Raji (cell line): Measurements from ENCODE around the gene CLEC2D.

Experiments
- POLR2A ChIP-seq: IDR thresholded peaks from 2 replicates; pipeline ENCODE4 v1.6.1; 2011; ENCODE audit warnings: low read depth, low read length, control low read depth; ENCODE audit not compliant: insufficient read depth

Gene CLEC2D

DNA sequence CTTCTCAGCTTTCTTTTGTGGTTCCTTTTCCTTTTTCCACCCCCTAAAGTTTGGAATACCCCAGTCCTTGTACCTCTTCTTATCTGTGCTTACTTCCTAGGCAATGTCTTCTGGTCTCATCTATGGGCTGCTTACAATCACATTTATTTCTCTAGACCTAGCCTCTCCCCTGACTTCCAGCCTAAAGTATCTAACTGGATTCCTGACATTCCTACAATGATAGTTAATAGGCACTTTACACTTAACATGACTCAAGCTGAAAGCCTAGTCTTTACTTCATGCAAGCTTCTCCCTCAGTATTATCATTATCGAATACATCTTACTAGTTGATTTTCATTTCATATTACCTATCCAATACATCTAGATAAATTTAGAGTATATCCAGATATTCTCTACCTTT lies 42.2 kb downstream of the CLEC2D start:
- TF ChIP-seq POLR2A = no peak

DNA sequence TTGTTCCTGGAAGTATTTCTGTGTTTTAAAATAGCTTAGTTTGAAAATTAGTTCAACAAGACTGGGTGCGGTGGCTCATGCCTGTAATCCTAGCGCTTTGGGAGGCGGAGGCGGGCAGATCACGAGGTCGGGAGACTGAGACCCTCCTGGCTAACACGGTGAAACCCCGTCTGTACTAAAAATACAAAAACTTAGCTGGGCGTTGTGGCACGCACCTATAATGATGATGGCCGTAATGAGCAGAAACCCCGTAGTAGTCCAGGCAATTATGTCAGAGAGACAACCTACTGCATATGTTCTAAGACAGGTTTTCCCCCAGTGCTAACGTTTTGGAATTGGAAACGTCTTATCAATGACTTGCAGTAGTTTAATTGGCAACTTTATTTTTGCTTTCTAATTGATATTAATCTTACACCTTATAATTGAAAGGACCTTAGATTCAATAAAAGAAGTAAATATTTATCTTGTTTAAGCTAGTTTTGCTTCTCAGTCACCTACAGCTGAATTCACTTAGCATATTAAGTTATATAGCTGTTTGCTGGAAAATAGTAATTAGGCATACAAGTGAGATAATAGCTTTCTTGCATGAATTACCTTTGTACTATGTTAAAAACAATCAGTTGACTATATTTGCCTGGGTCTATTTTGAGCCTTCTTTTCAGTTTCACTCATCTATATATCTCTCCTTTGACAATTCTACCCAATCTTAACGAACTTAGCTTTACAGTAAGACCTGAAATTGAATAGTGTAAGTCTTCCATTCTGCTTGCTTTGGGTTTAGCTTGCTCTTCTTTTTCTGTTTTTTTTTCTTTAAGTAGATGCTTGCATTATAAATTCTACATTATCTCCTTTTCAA lies 47.8 kb downstream of the CLEC2D start:
- no peak for TF ChIP-seq POLR2A

DNA sequence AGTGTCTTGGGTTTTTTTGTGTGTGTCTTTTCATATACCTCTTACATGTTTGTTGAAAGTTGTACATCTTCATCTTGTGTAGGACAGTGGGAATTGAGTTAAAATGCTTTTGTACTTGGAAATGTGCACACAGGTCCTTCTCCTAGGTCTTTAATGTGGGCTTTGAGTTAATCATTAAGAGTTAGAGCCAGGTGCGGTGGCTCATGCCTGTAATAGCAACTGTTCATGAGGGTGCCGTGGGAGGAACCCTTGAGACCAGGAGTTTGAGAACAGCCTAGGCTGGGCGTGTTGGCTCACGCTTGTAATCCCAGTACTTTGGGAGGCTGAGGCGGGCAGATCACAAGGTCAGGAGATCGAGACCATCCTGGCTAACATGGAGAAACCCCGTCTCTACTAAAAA lies 49.5 kb downstream of the CLEC2D start:
- no peak for TF ChIP-seq POLR2A

DNA sequence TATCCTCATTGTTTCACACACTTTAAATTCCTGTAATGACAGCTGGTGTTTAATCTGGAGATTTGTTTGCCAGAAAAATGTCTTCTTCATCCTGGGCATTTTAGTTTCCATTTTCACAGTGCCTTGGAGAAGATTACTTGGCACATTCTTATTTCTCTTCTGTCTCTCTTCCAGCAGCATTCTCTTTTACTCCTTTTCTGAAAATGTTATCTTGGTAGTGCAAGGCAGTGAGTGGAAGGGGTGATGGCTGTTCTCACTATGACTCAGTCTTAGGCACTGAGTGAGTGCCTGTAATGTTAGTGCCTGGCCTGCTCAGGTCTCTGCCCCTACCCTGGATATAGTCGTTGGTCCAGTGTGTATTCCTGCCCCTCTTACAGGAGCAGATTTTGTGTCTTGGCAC lies 50.3 kb downstream of the CLEC2D start:
- no peak for TF ChIP-seq POLR2A

DNA sequence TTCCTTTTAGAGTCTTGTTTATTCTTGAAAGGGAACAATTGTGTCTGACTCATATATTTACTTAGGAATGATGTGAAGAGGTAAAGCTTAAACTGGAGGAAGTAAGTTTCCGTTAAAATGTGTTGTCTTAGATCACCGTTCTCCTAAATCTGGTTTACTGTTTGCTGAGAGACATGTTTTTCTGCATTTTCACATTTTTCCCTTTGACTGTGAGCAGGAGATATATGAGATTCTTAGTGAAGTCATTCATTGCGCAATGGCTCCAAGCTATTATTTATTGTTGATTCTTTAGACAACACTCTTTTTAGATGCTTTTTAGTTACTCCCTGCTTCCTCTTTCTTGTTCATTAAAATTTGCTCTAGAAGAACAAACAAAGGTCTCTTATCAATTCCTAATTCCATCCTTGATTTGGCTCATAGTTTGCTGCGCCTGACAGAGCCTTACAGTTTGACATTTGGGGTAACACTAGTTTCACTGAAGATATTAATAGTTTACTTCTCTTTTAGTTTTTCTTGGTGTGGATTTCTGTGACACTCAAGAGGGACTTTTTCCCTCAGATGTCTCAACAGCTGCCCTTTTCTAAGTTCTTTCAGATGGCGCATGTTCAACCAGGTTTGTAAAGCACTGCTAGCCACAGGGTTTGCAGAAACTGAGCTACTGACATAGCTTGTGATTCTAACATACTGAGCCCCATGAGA lies 52.0 kb downstream of the CLEC2D start:
- no peak for TF ChIP-seq POLR2A

DNA sequence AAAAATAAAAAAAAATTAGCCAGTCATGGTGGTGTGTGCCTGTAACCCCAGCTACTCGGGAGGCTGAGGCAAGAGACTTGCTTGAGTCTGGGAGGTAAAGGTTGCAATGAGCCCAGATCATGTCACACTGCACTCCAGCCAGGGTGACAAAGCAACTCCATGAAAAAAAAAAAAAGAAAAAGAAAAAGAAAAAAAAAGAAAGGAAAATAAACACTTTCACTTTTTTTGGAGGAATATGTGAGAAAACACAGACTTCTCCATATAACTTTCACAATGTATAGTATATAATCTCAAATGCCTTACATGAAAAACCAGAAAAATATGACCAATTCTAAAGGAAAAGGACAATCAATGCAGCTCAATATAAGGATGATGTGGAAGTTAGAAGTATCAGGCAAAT lies 54.5 kb downstream of the CLEC2D start:
- no peak for TF ChIP-seq POLR2A

DNA sequence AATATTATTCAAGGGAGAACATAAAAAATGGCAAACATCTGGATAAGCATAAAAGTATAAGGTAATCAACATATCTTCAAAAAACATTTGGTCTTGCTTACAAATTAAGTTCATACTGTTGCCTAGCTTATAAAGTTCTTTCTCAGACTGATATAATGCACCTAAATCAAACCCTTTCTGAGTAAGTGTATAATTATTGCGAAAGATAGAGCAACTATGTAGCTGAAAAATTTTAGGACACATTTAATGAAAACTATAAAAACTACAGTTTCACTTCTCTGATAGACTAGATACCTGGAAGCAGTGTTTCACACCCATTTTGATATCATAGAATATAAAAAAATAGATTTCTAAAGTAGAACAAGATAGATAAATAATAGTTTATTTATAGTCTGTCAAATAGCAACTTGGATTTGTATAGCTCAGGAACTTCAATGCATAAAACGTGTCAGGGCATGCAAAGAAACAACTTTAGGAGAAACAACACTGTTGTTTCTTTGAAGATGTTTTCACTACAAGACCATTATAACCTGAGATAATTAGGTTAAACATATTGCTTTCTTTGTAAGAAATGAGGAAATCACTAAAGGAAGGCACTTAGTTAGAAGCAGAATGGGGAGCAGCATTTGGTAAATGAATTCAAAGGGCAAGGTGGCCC lies 55.8 kb downstream of the CLEC2D start:
- TF ChIP-seq POLR2A = no peak

DNA sequence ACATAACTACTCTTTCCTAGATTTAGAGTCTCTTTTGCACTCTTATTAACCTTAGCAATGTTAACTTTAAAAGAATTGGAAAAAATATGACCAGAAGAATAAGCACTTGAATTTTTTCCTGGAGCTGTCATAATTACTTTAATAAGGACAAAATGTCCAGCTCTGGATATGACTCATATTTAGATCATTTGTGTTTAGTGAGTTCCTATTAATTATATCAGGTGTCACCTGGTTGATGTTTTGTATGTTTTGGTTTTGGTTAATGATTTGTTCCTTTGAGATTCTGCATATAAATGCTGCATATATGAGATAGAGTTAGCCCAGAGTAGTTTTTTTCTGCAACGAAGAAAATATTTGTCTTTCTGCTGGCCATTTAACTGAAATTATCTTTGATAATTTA lies 58.3 kb downstream of the CLEC2D start:
- no peak for TF ChIP-seq POLR2A

DNA sequence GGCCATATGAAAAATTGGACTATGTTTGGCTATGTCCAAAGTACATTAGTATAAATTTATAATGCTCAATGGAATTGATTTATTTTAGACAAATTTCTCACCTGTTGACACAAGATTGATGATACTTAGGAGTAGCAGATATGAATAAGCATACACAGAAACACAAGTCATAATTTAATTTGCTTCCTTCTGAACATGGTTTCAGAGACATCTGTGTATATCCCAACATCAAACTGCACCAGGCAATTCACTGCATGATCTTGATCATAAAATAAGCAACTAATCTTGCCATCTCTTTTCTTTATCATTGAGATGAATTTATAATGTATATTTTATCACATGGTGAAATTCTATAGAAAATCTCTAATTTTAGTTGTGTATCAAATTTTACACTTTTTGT lies 59.6 kb downstream of the CLEC2D start:
- TF ChIP-seq POLR2A = no peak

DNA sequence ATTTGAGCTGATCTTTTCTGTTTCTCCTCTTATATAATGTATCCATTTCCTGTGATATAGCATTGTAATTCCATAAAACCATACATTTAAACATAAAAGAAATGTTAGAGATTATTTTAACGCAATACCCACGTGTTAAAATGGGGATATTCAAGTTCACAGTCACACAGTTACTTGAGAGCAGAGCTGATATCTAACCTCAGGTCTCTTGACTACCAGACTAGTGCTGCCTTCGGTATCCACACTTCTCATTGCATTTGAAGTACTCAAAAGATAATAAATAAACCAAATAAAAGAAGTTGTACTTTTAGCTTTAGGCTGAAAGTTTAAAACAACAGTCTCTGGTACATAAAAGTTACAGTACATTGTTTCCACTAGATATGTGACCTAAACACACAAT lies 60.5 kb downstream of the CLEC2D start:
- TF ChIP-seq POLR2A = no peak

DNA sequence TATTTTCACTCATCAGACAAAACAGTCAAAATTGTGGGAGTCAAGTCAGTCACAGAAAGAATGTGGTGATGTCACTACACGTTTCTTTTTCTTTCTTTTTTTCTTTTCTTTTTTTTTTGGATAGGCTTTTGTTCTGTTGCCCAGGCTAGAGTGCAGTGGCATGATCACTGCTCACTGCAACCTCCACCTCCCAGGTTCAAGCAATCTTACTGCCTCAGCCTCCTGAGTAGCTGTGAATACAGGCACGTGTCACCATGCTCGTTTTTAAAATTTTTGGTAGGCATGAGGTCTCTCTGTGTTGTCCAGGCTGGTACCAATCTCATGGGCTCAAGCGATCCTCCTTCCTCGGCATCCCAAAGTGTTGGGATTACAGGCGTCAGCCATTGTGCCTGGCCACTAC lies 61.1 kb downstream of the CLEC2D start:
- TF ChIP-seq POLR2A = peak; percentile 46

DNA sequence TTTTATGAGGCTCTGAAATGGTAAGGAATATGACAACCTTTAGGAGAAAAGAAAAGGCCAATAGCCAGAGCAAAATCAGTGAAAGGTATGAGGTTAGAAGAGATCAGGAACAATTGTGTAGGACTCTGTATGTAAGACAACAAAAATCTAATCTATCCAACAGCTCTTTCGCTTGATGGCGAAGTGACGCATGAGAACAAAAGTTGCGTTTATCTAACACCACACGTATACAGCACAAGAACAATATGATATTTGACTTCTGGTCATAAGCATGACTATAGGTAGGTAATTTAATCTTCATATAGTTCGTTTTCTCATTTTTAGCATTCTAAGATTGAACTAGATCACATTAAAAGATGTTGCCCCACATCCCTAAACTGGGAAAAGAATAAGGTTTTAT lies 61.9 kb downstream of the CLEC2D start:
- no peak; the same call in 1 of the 2 replicates for TF ChIP-seq POLR2A

DNA sequence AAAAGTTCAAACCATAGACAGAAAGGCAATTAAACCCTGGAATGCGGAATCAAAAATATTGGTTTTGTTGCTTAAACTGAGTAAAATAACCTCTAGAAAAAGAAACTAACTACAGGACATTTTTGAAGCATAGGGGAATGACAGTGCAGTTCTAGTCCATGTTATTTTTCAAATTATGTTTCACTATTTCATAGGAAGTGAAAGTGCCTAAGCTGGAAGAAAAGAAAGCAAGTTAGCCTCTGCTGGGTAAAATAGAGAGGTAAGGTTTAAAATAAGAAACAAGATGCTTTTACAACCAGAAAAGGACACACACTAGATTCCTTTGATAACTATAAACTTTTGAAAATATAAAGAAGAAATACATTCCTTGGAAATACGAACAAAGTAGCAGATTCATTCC lies 62.3 kb downstream of the CLEC2D start:
- peak; percentile 16; the same call in 1 of the 2 replicates for TF ChIP-seq POLR2A

DNA sequence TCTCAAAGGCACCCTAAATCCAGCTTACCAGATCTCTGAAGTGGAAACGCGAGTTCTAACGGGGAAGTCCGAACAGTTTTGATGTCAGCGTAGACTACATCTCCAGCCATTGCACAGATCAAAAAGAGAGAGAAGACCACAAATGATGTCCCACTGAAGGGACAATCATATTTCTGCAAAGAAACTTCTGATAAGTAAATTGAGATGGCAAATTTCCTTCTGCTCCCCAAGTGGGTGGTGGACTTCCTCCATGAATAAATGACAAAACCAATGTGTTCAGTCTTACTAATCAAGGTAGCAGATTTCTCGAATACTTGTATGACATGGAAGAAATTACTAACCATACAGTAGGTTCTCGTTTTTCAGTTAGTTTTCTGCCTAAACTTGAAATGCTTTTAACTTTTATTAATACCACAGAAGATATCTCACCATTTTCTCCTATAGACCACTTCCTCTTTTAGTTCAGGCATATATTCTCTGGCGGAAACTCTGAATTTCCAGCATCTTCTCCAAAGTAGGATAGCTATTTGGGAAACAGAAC lies 63.5 kb downstream of the CLEC2D start, which contains the start of gene CLECL1:
Gene CLECL1, minus strand, starts transcription at position 177 of the 541 bp plus-strand sequence.
- no peak for TF ChIP-seq POLR2A

DNA sequence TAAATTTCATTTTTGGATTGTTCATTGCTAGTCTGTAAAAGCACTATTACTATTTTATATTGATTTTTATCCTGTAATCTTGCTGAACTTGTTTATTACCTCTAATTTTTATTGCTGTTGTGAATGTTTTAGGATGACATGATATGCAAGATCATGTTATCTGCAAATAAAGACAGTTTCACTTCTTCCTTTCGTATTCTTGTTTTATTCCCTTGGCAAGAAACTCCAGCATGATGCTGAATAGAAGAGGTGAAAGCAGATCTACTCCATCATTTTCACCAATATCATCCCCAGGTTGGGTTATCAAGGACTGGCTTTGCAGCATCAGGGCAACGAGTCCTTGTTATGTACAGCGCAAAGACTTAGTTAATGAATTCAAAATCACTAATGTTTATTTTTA lies 66.1 kb downstream of the CLEC2D start:
- TF ChIP-seq POLR2A = no peak
